Endothelial cell of umbilical vein (primary cell): ENCODE data around the gene CD34. TPM values are rescaled to one million over a fixed set of nuclear protein-coding genes. Genes with fewer than 3 reads are reported as not detected.

ENCODE experiments used
- BruUV-seq: library from RNA; stranded (reverse); fragments of 400-500 nt; replicated peaks from 2 replicates; lab custom pipeline; 2021; lab: Mats Ljungman, UMichigan
- CTCF ChIA-PET: fragments of 300-600, 350-600 bp; sonication (Branson Sonifier 250); formaldehyde crosslinking; loops from one replicate; lab custom pipeline; 2021; ENCODE audit warnings: antibody characterized with exemption, inconsistent platforms; lab: Charles Lee
- POLR2A ChIA-PET: fragments of 300-600, 350-600 bp; sonication (Branson Sonifier 250); formaldehyde crosslinking; loops from one replicate; lab custom pipeline; 2021; ENCODE audit warnings: antibody characterized with exemption, inconsistent platforms; lab: Charles Lee
- DNase-seq: peaks from one replicate; pipeline ENCODE4 v3.0.0-alpha.2; 2011; ENCODE audit warnings: low read depth, low spot score
- FAIRE-seq: peaks from 2 replicates; lab custom pipeline; 2011; peaks lifted over from hg19 to GRCh38; lab: Jason Lieb, UNC
- H2AFZ ChIP-seq: 2 replicates; pipeline ENCODE4 v1.6.0; 2012; ENCODE audit warnings: low read depth, low read length, control low read depth, inconsistent platforms
- H3K27ac ChIP-seq: 2 replicates; pipeline ENCODE4 v1.5.1; 2011; ENCODE audit warnings: low read depth, mild to moderate bottlenecking, control low read depth, low read length, moderate library complexity; ENCODE audit not compliant: insufficient read depth
- H3K27me3 ChIP-seq, 2 experiments: 2 replicates each; pipeline versions ENCODE4 v1.6.0 to v1.6.1; 2011; ENCODE audit warnings: low read length in 2 of 2, mixed read lengths in 1 of 2; ENCODE audit not compliant: control insufficient read depth in 2 of 2, insufficient read depth in 2 of 2
- H3K36me3 ChIP-seq, 2 experiments: 2 replicates in 1 of 2; 3 replicates in 1 of 2; pipeline ENCODE4 v1.5.1; 2011; ENCODE audit warnings: low read length in 2 of 2, mild to moderate bottlenecking in 1 of 2, moderate library complexity in 1 of 2; ENCODE audit not compliant: control insufficient read depth in 2 of 2, insufficient read depth in 2 of 2; ENCODE audit errors: extremely low read depth in 1 of 2
- H3K4me1 ChIP-seq: 3 replicates; pipeline ENCODE4 v1.5.1; 2011; ENCODE audit warnings: mild to moderate bottlenecking, low read length; ENCODE audit not compliant: control insufficient read depth, insufficient read depth; ENCODE audit errors: extremely low read depth
- H3K4me2 ChIP-seq: 2 replicates; pipeline ENCODE4 v1.6.1; 2011; ENCODE audit warnings: low read length, control low read depth, mixed read lengths; ENCODE audit not compliant: insufficient read depth
- H3K4me3 ChIP-seq, 3 experiments: fragments of 200-600 bp in 1 of 3; sonication (generic), shearing (Covaris generic) in 1 of 3; replicated peaks in 1 of 3; 2 replicates each; pipeline ENCODE4 v1.5.1; 2011 to 2016; ENCODE audit warnings: control low read depth in 3 of 3, low read length in 3 of 3, mild to moderate bottlenecking in 2 of 3, inconsistent platforms in 1 of 3, low read depth in 1 of 3, moderate library complexity in 1 of 3; ENCODE audit not compliant: insufficient read depth in 1 of 3
- H3K79me2 ChIP-seq: 2 replicates; pipeline ENCODE4 v1.6.0; 2012; ENCODE audit warnings: low read length, inconsistent platforms; ENCODE audit not compliant: control insufficient read depth, insufficient read depth
- H3K9ac ChIP-seq: replicated peaks from 2 replicates; pipeline ENCODE3; 2011; ENCODE audit warnings: low read length, control low read depth; ENCODE audit not compliant: insufficient read depth; ENCODE audit errors: extremely low read depth
- H3K9me1 ChIP-seq: replicated peaks from 3 replicates; pipeline ENCODE4 v1.6.0; 2011; ENCODE audit warnings: mild to moderate bottlenecking, low read length; ENCODE audit not compliant: control insufficient read depth, insufficient read depth; ENCODE audit errors: extremely low read depth
- H3K9me3 ChIP-seq: replicated peaks from 2 replicates; pipeline ENCODE4 v1.5.1; 2012; ENCODE audit warnings: low read length, inconsistent platforms; ENCODE audit not compliant: control insufficient read depth, insufficient read depth
- H4K20me1 ChIP-seq: replicated peaks from 2 replicates; pipeline ENCODE3; 2011; ENCODE audit warnings: mild to moderate bottlenecking, low read length; ENCODE audit not compliant: control insufficient read depth, insufficient read depth; ENCODE audit errors: extremely low read depth
- CTCF ChIP-seq, 2 donors: IDR thresholded peaks; 1 replicate in 1 of 2; 2 replicates in 1 of 2; pipeline ENCODE4 v1.5.1; 2011; ENCODE audit warnings: low read length in 2 of 2, mild to moderate bottlenecking in 2 of 2, moderate library complexity in 2 of 2, control low read depth in 1 of 2, inconsistent platforms in 1 of 2, low read depth in 1 of 2; ENCODE audit not compliant: insufficient read depth in 1 of 2; ENCODE audit errors: extremely low read depth in 1 of 2
- EZH2 ChIP-seq: IDR thresholded peaks from 2 replicates; pipeline ENCODE4 v1.6.1; 2012; ENCODE audit warnings: borderline replicate concordance, low read depth, mild to moderate bottlenecking, moderate library complexity, low read length, inconsistent platforms; ENCODE audit not compliant: severe bottlenecking
- FOS ChIP-seq: IDR thresholded peaks from 2 replicates; pipeline ENCODE4 v1.6.1; 2011; ENCODE audit warnings: mild to moderate bottlenecking, low read length, moderate library complexity, borderline replicate concordance; ENCODE audit not compliant: insufficient read depth
- GATA2 ChIP-seq: IDR thresholded peaks from 2 replicates; pipeline ENCODE4 v1.7.0; 2011; ENCODE audit warnings: low read depth, mild to moderate bottlenecking, moderate library complexity, mixed read lengths, low read length; ENCODE audit not compliant: insufficient read length, insufficient read depth
- JUN ChIP-seq: IDR thresholded peaks from 2 replicates; pipeline ENCODE4 v1.6.1; 2011; ENCODE audit warnings: borderline replicate concordance, low read depth; ENCODE audit not compliant: insufficient read length, insufficient read depth
- MAX ChIP-seq: IDR thresholded peaks from 2 replicates; pipeline ENCODE4 v1.6.1; 2011; ENCODE audit not compliant: insufficient read depth, insufficient read length
- MYC ChIP-seq: IDR thresholded peaks from one replicate; pipeline ENCODE4 v1.6.1; 2011; ENCODE audit warnings: mild to moderate bottlenecking, low read depth, low read length
- POLR2A ChIP-seq: IDR thresholded peaks from 2 replicates; pipeline ENCODE4 v1.6.1; 2012; ENCODE audit warnings: low read depth, mild to moderate bottlenecking, control low read depth, low read length
- POLR2AphosphoS5 ChIP-seq: IDR thresholded peaks from 2 replicates; pipeline ENCODE4 v1.6.1; 2012; ENCODE audit warnings: low read depth, mild to moderate bottlenecking, control low read depth, low read length, moderate library complexity; ENCODE audit not compliant: insufficient read depth
- dilution Hi-C: fragments of 300-500 bp; cut with MboI; formaldehyde crosslinking; loops from one replicate; pipeline ENCODE4 v1.15.0; 2019; ENCODE audit warnings: low sequenced_read_pairs; ENCODE audit not compliant: extremely low pct_ligation_motif_present
- intact Hi-C: fragments of 100-400 bp; cut with micrococcal nuclease; formaldehyde crosslinking; loops from one replicate; pipeline ENCODE4 v1.10.0; 2022
- polyA plus RNA-seq, 4 experiments: library from polyadenylated mRNA; depleted of rRNA in 3 of 4; stranded (reverse) in 3 of 4; unstranded in 1 of 4; fragments of >200 nt; gene quantifications; 2 replicates each; pipeline versions ENCODE4 v1.2.1 to v1.2.3, GENCODE V29; 2011 to 2012; ENCODE audit warnings: missing spikeins in 1 of 4
- total RNA-seq: library from RNA; stranded (reverse); gene quantifications from 2 replicates; pipeline ENCODE4 v1.2.3, GENCODE V29; 2021

Gene CD34
- total and polyA plus RNA-seq, 2 donors (not counting 3 experiments of a cell fraction or from before 2014, with no cell fraction given): 102 to 174 TPM

GRCh38 chr1:207845109-207845508 lies 65.8 kb downstream of the CD34 start:
- DNase-seq: no peak
- dilution Hi-C loops: no loop called here
- Histone ChIP-seq H3K9me3 (no peaks in the 10 kb centered on the region), H3K9me1 (no peaks in the 10 kb centered on the region), H3K4me2 (no peak overlapping the region), H3K79me2 (peaks cover 68% of the 10 kb centered on the region), H3K36me3 (peaks cover 4 to 7% of the 10 kb centered on the region in 2 experiments), H4K20me1 (no peaks in the 10 kb centered on the region), H3K4me3 (no peak overlapping the region), H3K27ac (no peak overlapping the region), H3K27me3 (no peaks in the 10 kb centered on the region), H2AFZ (no peak overlapping the region), H3K4me1 (peaks cover 34% of the 10 kb centered on the region), H3K9ac (no peak overlapping the region)
- no TSS peak for BruUV-seq
- CTCF ChIA-PET: interaction anchor here (1.6 to 1.7 kb wide), 2 partner anchors 11 to 15 kb away, joined by 4 read pairs; no protein-coding TSS in a partner anchor
- no peak for FAIRE-seq
- TF ChIP-seq CTCF (IDR thresholded peaks at IDR 0.05; ENCODE audit: extremely low read depth in 1 of 2, insufficient read depth in 1 of 2, low read depth in 1 of 2, low read length in 2 of 2) (no peak), GATA2 (no peak), MYC (no peak), FOS (no peak), MAX (no peak), JUN (no peak), POLR2AphosphoS5 (no peak), POLR2A (no peak), EZH2 (no peak)
- POLR2A ChIA-PET: no interaction called here
- intact Hi-C loops: loop anchor here (5.0 kb wide), 1 partner anchor 377 kb away; no protein-coding TSS in a partner anchor
